ENCODE results near the gene PARP4. TPM values are rescaled to one million over a fixed set of nuclear protein-coding genes. Genes with fewer than 3 reads are reported as not detected.
A peak's percentile ranks its signal among the peaks of the same experiment; 100 is the strongest.

PARP4 gene
- total and polyA plus RNA-seq, 2 of the 13 experiments (the other 11 are each of a cell fraction or from before 2014, with no cell fraction given) = 40.5 to 42.6 TPM

- TF ChIP-seq MAX (IDR thresholded peaks at IDR 0.05) (peak; percentile 60; the same call in 1 of the 2 replicates), DBP (CRISPR knock-in tag; IDR thresholded peaks at IDR 0.05; ENCODE audit: not compliant biosample characterization) (peak; percentile 45), SP5 (CRISPR knock-in tag; IDR thresholded peaks at IDR 0.05; ENCODE audit: borderline replicate concordance, low read depth) (0 out of 2 replicates have a peak, but pooled peaks have one; percentile 10), ZGPAT (CRISPR knock-in tag; IDR thresholded peaks at IDR 0.05) (peak; percentile 88; the same call in 1 of the 2 replicates), HNF4A (CRISPR knock-in tag; IDR thresholded peaks at IDR 0.05) (peak; percentile 83), ARHGAP35 (CRISPR knock-in tag; IDR thresholded peaks at IDR 0.05; ENCODE audit: borderline replicate concordance) (peak; percentile 92), ZNF670 (CRISPR knock-in tag; IDR thresholded peaks at IDR 0.05; ENCODE audit: borderline replicate concordance) (peak; percentile 36; the same call in 1 of the 2 replicates), ZNF564 (CRISPR knock-in tag; IDR thresholded peaks at IDR 0.05) (peak; percentile 65; the same call in 1 of the 2 replicates), ATF5 (CRISPR knock-in tag; IDR thresholded peaks at IDR 0.05; ENCODE audit: low read depth) (0 out of 2 replicates have a peak, but pooled peaks have one; percentile 56), GLI4 (CRISPR knock-in tag; IDR thresholded peaks at IDR 0.05; ENCODE audit: borderline replicate concordance) (peak; percentile 73; the same call in 1 of the 2 replicates), ZNF281 (CRISPR knock-in tag; IDR thresholded peaks at IDR 0.05; ENCODE audit: borderline replicate concordance) (peak; percentile 49; the same call in 1 of the 2 replicates), TEAD3 (CRISPR knock-in tag; optimal IDR thresholded peaks at IDR 0.05; ENCODE audit: borderline replicate concordance) (peak; percentile 22), ASH2L (IDR thresholded peaks at IDR 0.05; ENCODE audit: insufficient read length, low read depth, low read length) (peak; percentile 94), ZNF850 (CRISPR knock-in tag; conservative IDR thresholded peaks at IDR 0.05) (no peak)
Measured at GRCh38 chr13:24512197-24512907, at the start of gene PARP4 (continued).
